HAP-1 (cell line): ENCODE data around the gene LYSMD3.
"Not testable (repeated sequence)": the region's sequence is repeated elsewhere in the genome, so short reads cannot be mapped to it uniquely, and the experiment has no call there.

Source experiments
- DNase-seq, 2 experiments: peaks; one replicate each; pipeline ENCODE4 v3.0.0-alpha.2; 2016 to 2020; ENCODE audit warnings: low spot score in 2 of 2
- H3K27me3 ChIP-seq: fragments of 250-450 bp; sonication (Bioruptor Pico); 2 replicates; pipeline ENCODE4 v1.5.1; 2020; ENCODE audit warnings: low read depth, mild to moderate bottlenecking, moderate library complexity
- H3K36me3 ChIP-seq: fragments of 250-450 bp; sonication (Bioruptor Pico); replicated peaks from 2 replicates; pipeline ENCODE4 v1.5.1; 2020; ENCODE audit warnings: mild to moderate bottlenecking
- H3K4me1 ChIP-seq: fragments of 250-450 bp; sonication (Bioruptor Pico); 2 replicates; pipeline ENCODE4 v1.5.1; 2020; ENCODE audit warnings: mild to moderate bottlenecking
- H3K4me3 ChIP-seq: fragments of 250-450 bp; sonication (Bioruptor Pico); 2 replicates; pipeline ENCODE4 v1.5.1; 2020; ENCODE audit warnings: mild to moderate bottlenecking, moderate library complexity
- H3K9me3 ChIP-seq: fragments of 250-450 bp; sonication (Bioruptor Pico); 2 replicates; pipeline ENCODE4 v1.5.1; 2020; ENCODE audit warnings: mild to moderate bottlenecking, moderate library complexity
- in situ Hi-C: fragments of 300-500 bp; cut with MboI; formaldehyde crosslinking; loops from 3 replicates; pipeline ENCODE4 v1.14.3; 2020; ENCODE audit warnings: low sequenced_read_pairs, inconsistent platforms, mixed read lengths

LYSMD3 gene

DNA sequence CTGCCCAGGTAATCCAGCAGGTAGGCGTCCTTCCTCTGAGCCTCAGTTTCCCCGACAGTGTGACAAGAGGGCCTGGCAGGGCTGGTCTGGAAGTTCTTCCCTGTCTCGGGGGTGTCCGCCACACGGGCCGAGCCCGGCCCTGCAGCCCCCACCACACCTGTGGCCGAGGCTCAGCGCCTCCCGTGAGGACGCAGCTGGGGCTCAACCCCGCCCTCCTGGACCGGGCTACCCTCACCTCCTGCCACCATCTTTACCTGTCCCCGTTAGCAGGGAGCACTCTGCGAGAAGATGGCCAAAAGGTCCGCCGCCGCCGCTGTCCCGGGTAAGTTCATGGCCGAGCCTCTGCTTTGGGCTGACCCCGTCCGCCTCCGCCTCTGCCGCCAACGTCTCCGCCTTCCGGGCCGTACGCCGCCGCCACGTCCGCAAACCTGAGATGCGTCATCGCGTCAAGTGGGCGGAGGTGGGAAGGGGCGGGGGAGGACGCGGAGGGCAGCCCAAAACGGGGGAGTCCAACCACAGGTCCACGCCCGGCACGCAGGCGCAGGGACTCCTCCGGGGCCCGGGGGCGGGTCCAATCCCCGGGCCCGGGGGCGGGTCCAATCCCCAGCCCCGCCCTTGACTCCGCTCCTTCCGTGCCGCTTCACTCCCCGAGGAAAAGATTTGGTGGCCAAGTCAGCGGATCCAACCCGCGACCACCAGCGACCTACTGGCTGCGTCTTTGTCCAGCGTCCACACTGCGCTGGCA, at the start of gene LYSMD3:
LYSMD3 (minus strand) TSS at position 391 of the 745 bp plus-strand sequence. CDS start 4,295 bp downstream, outside the sequence.
- H3K4me1 ChIP-seq: peaks cover 29% of the 10 kb centered on the region
- no peaks in the 10 kb centered on the region for H3K9me3 ChIP-seq
- in situ Hi-C loops: no loop called here
- DNase-seq: peak; percentile 95 to 99
- H3K27me3 ChIP-seq: no peaks in the 10 kb centered on the region
- H3K4me3 ChIP-seq: peak within 1 kb of the TSS; percentile 85
- peaks cover 5% of the 10 kb centered on the region for H3K36me3 ChIP-seq

GRCh38 chr5:90576566-90576965, 47.2 kb upstream of the LYSMD3 start:
- DNase-seq, H3K4me1 ChIP-seq, H3K4me3 ChIP-seq, H3K9me3 ChIP-seq, H3K27me3 ChIP-seq, H3K36me3 ChIP-seq, in situ Hi-C loops: not testable (repeated sequence)

DNA sequence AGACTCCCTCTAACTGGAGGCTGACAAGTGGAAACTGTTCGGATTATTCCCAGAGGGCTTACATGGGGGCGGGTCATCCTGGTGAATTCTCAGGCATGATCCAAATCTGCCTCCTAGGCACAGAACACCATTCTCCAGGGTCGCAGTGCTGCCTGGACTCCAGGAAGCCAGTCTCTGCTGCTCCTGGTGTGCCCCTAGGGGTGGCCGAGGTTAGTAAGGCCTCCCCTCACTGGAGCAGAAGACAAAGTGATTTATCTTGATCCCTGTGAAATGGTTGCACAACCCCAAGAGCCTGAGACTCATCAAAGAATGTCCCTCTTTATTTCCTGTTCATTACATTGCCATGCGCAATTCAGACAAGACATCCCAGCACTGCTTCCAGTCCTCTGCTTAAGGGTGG, 46.3 kb upstream of the LYSMD3 start:
- H3K36me3 ChIP-seq: no peaks in the 10 kb centered on the region; the same call in 1 of the 2 replicates
- no peaks in the 10 kb centered on the region for H3K27me3 ChIP-seq
- peaks cover 3% of the 10 kb centered on the region; the same call in 1 of the 2 replicates for H3K9me3 ChIP-seq
- DNase-seq: no peak
- in situ Hi-C loops: no loop called here
- H3K4me1 ChIP-seq: peaks cover 6% of the 10 kb centered on the region
- no peak overlapping the region for H3K4me3 ChIP-seq

GRCh38 chr5:90571147-90571773, 41.9 kb upstream of the LYSMD3 start:
- DNase-seq: no peak
- H3K4me3 ChIP-seq: no peak overlapping the region
- H3K36me3 ChIP-seq: no peaks in the 10 kb centered on the region
- H3K27me3 ChIP-seq: no peaks in the 10 kb centered on the region
- H3K4me1 ChIP-seq: peaks cover 6% of the 10 kb centered on the region
- no peaks in the 10 kb centered on the region for H3K9me3 ChIP-seq
- in situ Hi-C loops: no loop called here

- Histone ChIP-seq H3K36me3 (no peaks in the 10 kb centered on the region), H3K4me1 (peaks cover 6% of the 10 kb centered on the region), H3K27me3 (no peaks in the 10 kb centered on the region), H3K4me3 (no peak overlapping the region), H3K9me3 (no peaks in the 10 kb centered on the region)
- in situ Hi-C loops: no loop called here
- DNase-seq: no peak
Observed at GRCh38 chr5:90570034-90570433, 40.6 kb upstream of the LYSMD3 start.

DNA sequence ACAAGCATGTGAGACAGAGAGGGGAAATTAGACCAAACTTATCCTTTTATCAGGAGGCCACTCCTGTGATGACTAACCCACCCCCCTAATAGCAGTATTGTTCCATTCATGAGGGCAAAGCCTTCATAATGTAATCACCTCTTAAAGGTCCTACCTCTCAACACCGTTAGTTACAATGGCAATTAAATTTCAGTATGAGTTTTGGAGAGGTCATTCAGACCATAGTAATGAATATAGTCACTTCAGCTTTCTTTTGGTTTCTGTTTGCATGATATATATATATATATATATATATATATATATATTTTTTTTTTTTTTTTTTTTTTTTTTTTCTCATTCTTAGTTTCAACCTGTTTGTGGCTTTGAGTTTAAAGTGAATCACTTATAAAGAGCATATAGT, 39.7 kb upstream of the LYSMD3 start:
- Histone ChIP-seq H3K27me3 (no peaks in the 10 kb centered on the region), H3K4me3 (no peak overlapping the region), H3K9me3 (no peaks in the 10 kb centered on the region), H3K4me1 (peaks cover 9% of the 10 kb centered on the region), H3K36me3 (no peaks in the 10 kb centered on the region)
- DNase-seq: no peak
- in situ Hi-C loops: no loop called here

- Histone ChIP-seq H3K36me3 (no peaks in the 10 kb centered on the region), H3K27me3 (no peaks in the 10 kb centered on the region), H3K4me1 (peaks cover 31% of the 10 kb centered on the region), H3K4me3 (no peak overlapping the region), H3K9me3 (no peaks in the 10 kb centered on the region)
- in situ Hi-C loops: no loop called here
- DNase-seq: no peak
Observed at GRCh38 chr5:90565491-90565890, 36.1 kb upstream of the LYSMD3 start.

DNA sequence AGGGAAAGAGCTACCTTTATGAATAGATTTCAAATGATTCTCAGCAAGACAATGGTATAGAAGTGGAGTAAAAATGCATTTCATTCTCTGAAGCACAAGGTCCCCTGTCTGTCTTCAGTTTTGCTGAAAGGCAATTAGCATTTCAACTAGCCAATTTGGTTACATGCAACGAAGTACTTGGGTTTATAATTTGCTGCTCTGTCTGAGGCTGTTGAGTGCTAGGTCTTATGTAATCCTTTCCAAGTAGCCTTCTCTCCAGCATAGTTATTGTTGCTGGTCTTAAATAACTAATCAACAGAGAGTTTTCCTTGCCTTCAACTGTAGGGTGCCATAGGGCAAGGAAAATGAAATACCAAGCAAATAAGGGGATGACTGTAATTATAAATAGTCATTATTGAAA, 33.7 kb upstream of the LYSMD3 start:
- Histone ChIP-seq H3K27me3 (no peaks in the 10 kb centered on the region), H3K4me1 (peaks cover 33% of the 10 kb centered on the region), H3K9me3 (no peaks in the 10 kb centered on the region), H3K36me3 (no peaks in the 10 kb centered on the region), H3K4me3 (no peak overlapping the region)
- in situ Hi-C loops: no loop called here
- peak; percentile 48 to 97 for DNase-seq

DNA sequence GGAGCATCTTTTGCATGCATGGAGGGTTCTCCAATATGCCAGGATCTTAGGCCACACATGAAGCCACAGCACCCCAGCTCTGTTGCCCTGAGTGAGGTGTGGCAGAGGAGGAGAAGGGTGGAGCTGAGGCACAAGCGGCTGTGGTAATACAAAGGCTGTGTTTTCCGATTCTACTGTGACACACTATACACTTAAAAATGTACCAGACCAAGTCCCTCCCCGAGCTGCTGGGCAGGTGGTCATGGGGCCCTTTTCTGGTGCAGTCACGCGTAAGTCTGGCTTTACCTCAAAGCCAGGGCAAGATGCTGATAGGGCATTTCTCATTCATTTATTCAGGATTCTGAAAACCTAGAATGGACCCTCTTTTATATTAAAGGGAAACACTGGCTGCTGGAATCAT, 33.0 kb upstream of the LYSMD3 start:
- DNase-seq: peak; percentile 69 to 77
- no peak overlapping the region for H3K4me3 ChIP-seq
- in situ Hi-C loops: no loop called here
- no peaks in the 10 kb centered on the region for H3K9me3 ChIP-seq
- H3K36me3 ChIP-seq: no peaks in the 10 kb centered on the region
- H3K27me3 ChIP-seq: no peaks in the 10 kb centered on the region
- H3K4me1 ChIP-seq: peaks cover 34% of the 10 kb centered on the region

DNA sequence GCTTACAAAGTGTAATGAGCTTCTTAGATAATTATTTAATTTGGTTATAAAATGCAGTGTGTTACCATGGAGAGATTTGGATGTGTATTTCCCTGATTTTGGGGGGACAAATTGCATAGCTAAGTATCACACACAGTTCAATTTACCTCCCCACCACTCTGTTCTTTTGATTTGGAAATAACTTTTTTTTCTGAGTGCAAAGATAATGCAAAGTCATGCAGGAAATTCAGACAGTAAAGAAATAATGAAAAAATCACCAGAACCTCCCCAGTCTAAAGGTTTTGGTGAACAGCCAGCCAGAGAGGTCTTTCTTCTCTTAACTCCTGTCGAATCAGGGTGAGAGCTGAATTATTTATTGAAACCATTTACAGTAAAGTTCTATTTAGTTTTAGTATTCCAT, 32.4 kb upstream of the LYSMD3 start:
- in situ Hi-C loops: no loop called here
- H3K36me3 ChIP-seq: no peaks in the 10 kb centered on the region
- no peaks in the 10 kb centered on the region for H3K9me3 ChIP-seq
- no peak for DNase-seq
- H3K27me3 ChIP-seq: no peaks in the 10 kb centered on the region
- H3K4me1 ChIP-seq: peaks cover 40% of the 10 kb centered on the region
- no peak overlapping the region for H3K4me3 ChIP-seq

- Histone ChIP-seq H3K27me3 (no peaks in the 10 kb centered on the region), H3K4me3 (peak overlapping the region; percentile 55)
- in situ Hi-C loops: no loop called here
Observed at GRCh38 chr5:90560771-90561170, 31.4 kb upstream of the LYSMD3 start.

DNA sequence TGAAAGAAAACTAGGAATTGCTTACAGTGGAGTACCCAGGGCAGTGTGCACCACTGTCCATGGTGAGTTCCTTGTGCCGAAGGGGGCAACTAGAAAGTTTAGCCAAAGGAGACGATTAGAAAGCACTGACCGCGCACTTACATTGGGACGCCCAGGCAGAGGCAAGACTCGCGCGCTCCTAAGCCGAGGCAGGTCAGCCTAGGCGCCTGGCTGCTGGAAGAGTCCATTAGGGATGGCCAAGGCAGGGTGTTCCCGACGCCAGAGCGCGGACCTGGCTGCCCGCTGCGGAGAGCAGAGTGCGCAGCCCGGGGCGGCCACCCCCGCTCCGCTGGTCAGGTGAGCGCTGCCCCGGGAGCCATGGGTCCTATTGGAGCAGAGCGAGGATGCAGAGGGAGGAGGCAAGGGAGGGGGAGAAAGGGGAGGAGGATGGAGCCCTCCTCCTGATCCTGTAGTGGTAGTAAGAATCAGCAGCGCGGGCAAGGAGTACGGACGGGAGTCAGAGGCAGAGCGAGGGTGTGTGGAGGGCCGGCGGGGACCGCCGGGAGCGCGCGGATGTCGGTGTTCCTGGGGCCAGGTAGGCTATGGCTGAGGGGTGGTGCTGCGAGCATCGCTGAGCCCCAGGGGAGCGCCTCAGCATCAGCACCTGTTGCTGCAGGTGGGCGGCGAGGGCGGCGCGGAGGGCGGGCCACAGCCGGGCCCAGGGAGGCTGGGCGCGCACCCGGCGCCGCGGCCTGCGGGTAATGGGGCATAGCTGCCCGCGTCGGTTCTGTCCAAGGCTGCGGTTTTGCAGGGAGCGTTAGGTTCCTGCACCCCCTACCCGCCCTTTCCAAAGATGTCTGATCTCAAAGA, 29.2 kb upstream of the LYSMD3 start, which contains the start of gene ADGRV1:
ADGRV1 (plus strand) TSS at position 454 of the 849 bp plus-strand sequence; CDS start at position 553, 99 bp downstream.
- peak within 1 kb of the TSS; percentile 55 for H3K4me3 ChIP-seq
- H3K27me3 ChIP-seq: no peaks in the 10 kb centered on the region
- no peaks in the 10 kb centered on the region for H3K9me3 ChIP-seq
- in situ Hi-C loops: no loop called here
- H3K4me1 ChIP-seq: peaks cover 57% of the 10 kb centered on the region
- H3K36me3 ChIP-seq: no peaks in the 10 kb centered on the region
- peak; percentile 98 for DNase-seq

More at GRCh38 chr5:90560771-90561170, 31.4 kb upstream of the LYSMD3 start:
- H3K36me3 ChIP-seq: no peaks in the 10 kb centered on the region
- H3K9me3 ChIP-seq: no peaks in the 10 kb centered on the region
- H3K4me1 ChIP-seq: peaks cover 43% of the 10 kb centered on the region
- DNase-seq: peak in 1 of 2 experiments; percentile 87

- H3K4me3 ChIP-seq: peak overlapping the region; percentile 55
- no peaks in the 10 kb centered on the region for H3K27me3 ChIP-seq
- no peaks in the 10 kb centered on the region for H3K36me3 ChIP-seq
- H3K9me3 ChIP-seq: no peaks in the 10 kb centered on the region
- H3K4me1 ChIP-seq: peaks cover 61% of the 10 kb centered on the region
- in situ Hi-C loops: no loop called here
- no peak for DNase-seq
Observed at GRCh38 chr5:90557871-90558270, 28.5 kb upstream of the LYSMD3 start.
